Measurements from ENCODE around the gene ACP5. TPM values are rescaled to one million over a fixed set of nuclear protein-coding genes. Genes with fewer than 3 reads are reported as not detected.

Gene ACP5
- total RNA-seq, 1 donor from 2014 or later = 50.9 TPM

DNA sequence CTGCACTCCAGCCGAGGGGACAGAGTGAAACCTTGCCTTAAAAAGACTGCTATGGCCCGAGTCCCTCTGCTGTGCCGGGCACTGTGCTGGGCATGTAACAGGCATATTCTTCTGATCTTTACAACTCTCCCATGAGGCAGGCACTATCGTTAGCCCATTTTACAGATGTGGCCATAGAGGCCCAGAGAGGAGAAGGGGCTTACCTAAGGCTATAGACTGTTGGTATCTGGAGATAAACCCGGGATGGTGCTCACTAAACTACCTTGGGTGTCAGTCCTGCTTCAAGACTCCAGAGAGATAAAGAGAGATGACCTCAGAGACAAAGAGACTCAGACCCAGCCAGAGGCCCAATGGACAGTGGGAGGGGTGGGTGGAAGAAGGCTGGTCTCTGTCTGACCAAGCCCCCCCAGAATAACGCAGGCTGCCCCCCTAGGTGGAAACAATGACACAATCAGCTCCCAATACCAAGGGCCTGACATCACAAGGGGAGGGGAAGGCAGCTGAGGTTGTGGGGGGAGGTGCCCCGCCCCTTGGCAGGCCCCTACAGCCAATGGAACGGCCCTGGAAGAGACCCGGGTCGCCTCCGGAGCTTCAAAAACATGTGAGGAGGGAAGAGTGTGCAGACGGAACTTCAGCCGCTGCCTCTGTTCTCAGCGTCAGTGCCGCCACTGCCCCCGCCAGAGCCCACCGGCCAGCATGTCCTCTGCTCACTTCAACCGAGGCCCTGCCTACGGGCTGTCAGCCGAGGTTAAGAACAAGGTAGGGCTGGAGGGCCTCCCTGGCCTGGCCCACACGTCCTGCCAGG lies 39.0 kb downstream of the ACP5 start, which contains the start of gene CNN1:
TSS of gene CNN1 (plus strand) at position 620 of the 805 bp plus-strand sequence. CDS start at position 697, 77 bp downstream.
- H3K36me3 Mint-ChIP-seq (ENCODE audit: low read depth) = no peaks in the 10 kb centered on the region
- DNase-seq = no peak
- intact Hi-C loops (cut with micrococcal nuclease) = no loop called here
- H3K4me3 Mint-ChIP-seq = no peak within 1 kb of the TSS
- H3K27me3 Mint-ChIP-seq = peaks cover 14% of the 10 kb centered on the region
- POLR2A ChIA-PET = no interaction called here
- CTCF ChIA-PET = no interaction called here
- no peak within 1 kb of the TSS for H3K27ac Mint-ChIP-seq
- peaks cover 23% of the 10 kb centered on the region for H3K4me1 Mint-ChIP-seq
- TF ChIP-seq CTCF (IDR thresholded peaks at IDR 0.05) = no peak
- no peaks in the 10 kb centered on the region for H3K9me3 Mint-ChIP-seq
- no peak for ATAC-seq (ENCODE audit: low read depth)

DNA sequence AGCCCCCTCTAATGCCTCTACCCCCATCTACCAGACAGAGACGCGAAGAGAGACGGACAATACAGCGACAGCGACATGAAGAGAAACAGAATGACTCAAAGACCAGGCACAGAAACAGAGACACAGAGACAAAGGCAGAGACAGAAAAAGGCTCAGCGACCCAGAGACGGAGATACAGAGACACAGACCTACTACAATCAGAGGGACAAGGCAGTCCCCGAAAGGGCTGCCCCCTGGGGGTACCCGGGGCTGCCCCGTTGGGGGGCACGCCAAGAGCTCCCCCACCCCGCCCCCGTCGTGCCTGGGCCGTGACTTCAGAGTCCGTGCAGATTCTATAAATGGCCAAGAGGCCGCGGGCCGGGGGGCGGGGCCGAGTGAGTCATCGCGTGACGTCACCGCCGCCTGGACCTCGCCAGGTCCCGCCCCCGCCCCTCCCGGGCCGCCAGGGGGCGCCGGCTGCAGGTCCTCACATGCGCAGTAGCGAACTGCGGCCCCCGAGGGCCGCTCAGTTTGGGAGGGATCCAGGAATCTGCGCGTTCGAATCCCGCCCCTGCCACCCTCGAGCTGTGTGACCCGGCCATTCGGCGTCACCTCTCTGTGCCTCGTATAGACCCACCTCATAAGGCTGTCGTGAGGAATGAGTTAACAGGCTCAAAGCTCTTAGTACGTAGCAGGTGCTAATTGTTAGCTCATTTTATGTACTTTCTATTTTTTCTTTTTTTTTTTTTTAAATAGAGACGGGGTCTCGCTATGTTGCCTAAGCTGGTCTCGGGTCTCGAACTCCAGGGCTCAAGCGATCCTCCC lies 41.5 kb downstream of the ACP5 start:
- no peak for TF ChIP-seq CTCF (IDR thresholded peaks at IDR 0.05)
- Mint-ChIP-seq H3K4me3 (peak overlapping the region; percentile 68), H3K4me1 (peaks cover 23% of the 10 kb centered on the region), H3K27me3 (peaks cover 14% of the 10 kb centered on the region), H3K36me3 (ENCODE audit: low read depth) (no peaks in the 10 kb centered on the region), H3K27ac (peak overlapping the region; percentile 67), H3K9me3 (no peaks in the 10 kb centered on the region)
- ATAC-seq (ENCODE audit: low read depth) = peak; percentile 92
- ChIA-PET POLR2A (interaction anchor here (0.5 to 1.5 kb wide), 9 partner anchors 23 to 891 kb away, joined by 3 to 7 read pairs (median 5); partner anchors contain the start of genes ACP5, ELOF1 and SWSAP1), CTCF (interaction anchor here (0.5 to 1.9 kb wide), 11 partner anchors 11 to 825 kb away, joined by 3 to 21 read pairs (median 4); partner anchors contain the start of gene ELOF1)
- DNase-seq = peak; percentile 96
- intact Hi-C loops (cut with micrococcal nuclease) = loop anchor here (1.0 to 2.0 kb wide), 3 partner anchors 23 to 51 kb away; partner anchors contain the start of genes ELOF1 and ZNF653

DNA sequence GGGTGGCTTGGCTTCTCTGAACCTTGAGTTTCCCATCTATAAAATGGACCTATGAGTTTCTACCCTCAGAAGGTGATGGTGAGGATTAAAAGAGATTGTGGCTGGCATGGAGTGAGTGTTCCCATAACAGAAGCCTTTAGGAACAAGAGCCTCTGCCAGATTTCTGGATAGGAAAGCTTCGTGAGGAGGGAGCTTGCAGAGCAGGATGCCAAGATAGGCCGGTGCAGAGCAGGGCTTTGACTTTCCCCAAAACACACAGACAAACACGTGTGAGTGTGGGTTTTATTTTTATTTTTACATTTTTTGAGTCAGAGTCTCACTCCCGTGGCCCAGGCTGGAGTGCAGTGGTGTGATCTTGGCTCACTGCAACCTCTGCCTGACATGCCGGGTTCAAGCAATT lies 42.5 kb downstream of the ACP5 start:
- Mint-ChIP-seq H3K27ac (peak overlapping the region; percentile 65), H3K36me3 (ENCODE audit: low read depth) (no peaks in the 10 kb centered on the region), H3K4me1 (peaks cover 23% of the 10 kb centered on the region), H3K4me3 (no peak overlapping the region), H3K27me3 (peaks cover 10% of the 10 kb centered on the region), H3K9me3 (no peaks in the 10 kb centered on the region)
- DNase-seq = no peak
- intact Hi-C loops (cut with micrococcal nuclease) = no loop called here
- CTCF ChIA-PET = interaction anchor here (1.1 to 1.9 kb wide), 2 partner anchors 52 to 165 kb away, joined by 3 to 21 read pairs; no protein-coding TSS in a partner anchor
- POLR2A ChIA-PET = no interaction called here
- ATAC-seq (ENCODE audit: low read depth) = no peak
- no peak for TF ChIP-seq CTCF (IDR thresholded peaks at IDR 0.05)

DNA sequence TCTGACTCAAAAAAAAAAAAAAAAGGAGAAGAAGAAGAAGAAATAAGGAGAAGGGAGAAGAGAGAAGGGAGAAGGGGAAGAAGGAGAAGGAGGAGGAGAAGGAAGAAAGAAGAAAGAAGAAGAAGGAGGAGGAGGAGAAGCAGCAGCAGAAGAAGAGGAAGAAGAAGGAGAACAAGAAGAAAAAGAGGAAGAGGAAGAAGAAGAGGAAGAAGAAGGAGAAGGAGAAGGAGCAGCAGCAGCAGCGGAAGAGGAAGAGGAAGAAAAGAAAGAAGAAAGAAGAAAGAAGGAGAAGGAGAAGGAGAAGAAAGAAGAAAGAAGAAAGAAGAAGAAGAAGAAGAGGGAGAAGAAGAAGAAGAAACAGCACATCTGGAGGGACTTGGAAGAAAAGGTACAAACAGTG lies 42.9 kb downstream of the ACP5 start:
- no peak for TF ChIP-seq CTCF (IDR thresholded peaks at IDR 0.05)
- H3K27me3 Mint-ChIP-seq = peaks cover 10% of the 10 kb centered on the region
- peak overlapping the region; percentile 65 for H3K27ac Mint-ChIP-seq
- no peaks in the 10 kb centered on the region for H3K9me3 Mint-ChIP-seq
- intact Hi-C loops (cut with micrococcal nuclease) = no loop called here
- peaks cover 23% of the 10 kb centered on the region for H3K4me1 Mint-ChIP-seq
- no peaks in the 10 kb centered on the region for H3K36me3 Mint-ChIP-seq (ENCODE audit: low read depth)
- ChIA-PET POLR2A (interaction anchor here (0.7 kb wide), 1 partner anchor 11 kb away, joined by 6 read pairs; no protein-coding TSS in a partner anchor), CTCF (interaction anchor here (0.7 kb wide), 1 partner anchor 290 kb away, joined by 3 read pairs; no protein-coding TSS in a partner anchor)
- no peak for ATAC-seq (ENCODE audit: low read depth)
- no peak for DNase-seq
- no peak overlapping the region for H3K4me3 Mint-ChIP-seq

Measured in activated B cell treated with CpG ODN at 0.5 μM for 24 hours (primary cell).